ENCODE data around the gene NRXN3. TPM values are rescaled to one million over a fixed set of nuclear protein-coding genes. Genes with fewer than 3 reads are reported as not detected.

The NRXN3 gene
- total RNA-seq, 1 donor from 2014 or later: 35.6 TPM

DNA sequence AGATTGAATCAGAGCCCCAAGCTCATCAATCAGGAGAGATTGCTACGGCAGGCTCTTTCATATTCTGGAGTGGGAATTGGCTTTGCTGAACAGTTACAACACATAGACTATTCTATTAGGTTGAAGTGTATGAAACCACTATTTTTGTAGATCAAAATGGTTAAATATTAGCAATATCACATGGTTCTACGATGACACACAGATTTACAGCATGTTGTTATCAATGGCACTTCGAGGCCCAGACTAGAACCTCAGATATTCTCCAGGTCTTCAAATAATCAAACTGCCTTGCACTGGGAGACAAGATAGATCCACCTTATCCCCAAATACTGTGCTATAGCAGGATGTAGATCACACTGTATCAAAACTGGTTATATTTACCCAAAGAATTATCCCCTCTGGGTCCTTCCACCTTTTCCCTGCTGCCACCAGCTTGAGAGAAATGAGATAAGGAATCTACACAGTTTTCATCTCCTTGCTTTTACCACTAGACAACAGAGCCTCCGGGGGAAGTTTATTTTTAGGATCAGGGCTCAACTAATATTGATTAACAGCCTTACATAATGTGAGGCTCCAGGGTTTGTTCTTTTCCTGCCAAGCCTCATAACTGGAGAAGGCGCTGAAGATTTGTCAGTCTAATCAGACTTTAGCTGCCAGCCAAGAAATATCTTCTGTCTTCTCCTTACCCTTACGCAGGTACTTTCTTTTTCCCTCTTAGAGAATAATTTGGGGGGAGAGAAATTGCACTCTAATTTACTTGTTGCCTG lies 1534.1 kb downstream of the NRXN3 start:
- no peak for DNase-seq

GRCh38 chr14:79705126-79705894 lies 1535.1 kb downstream of the NRXN3 start:
- no peak for DNase-seq

DNA sequence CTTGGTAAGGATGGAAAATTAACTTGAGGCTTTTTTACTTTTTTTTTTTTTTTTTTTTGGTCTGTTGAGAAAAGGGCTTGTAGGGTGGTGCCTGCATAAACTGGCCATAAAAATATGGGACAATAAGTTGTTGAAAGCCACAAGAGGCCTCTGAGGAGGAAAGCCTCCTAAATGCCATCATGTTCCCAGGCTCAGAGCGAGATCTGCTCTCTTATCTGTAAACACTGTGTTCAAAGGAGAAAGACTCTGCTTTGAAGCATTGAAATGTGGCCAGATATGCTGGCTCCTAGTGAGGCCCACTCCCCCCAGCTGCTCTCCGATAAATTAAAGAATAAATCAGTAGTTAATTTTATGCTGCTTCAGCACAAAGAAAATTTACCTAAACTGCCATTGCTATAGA lies 1536.2 kb downstream of the NRXN3 start:
- no peak for DNase-seq

DNA sequence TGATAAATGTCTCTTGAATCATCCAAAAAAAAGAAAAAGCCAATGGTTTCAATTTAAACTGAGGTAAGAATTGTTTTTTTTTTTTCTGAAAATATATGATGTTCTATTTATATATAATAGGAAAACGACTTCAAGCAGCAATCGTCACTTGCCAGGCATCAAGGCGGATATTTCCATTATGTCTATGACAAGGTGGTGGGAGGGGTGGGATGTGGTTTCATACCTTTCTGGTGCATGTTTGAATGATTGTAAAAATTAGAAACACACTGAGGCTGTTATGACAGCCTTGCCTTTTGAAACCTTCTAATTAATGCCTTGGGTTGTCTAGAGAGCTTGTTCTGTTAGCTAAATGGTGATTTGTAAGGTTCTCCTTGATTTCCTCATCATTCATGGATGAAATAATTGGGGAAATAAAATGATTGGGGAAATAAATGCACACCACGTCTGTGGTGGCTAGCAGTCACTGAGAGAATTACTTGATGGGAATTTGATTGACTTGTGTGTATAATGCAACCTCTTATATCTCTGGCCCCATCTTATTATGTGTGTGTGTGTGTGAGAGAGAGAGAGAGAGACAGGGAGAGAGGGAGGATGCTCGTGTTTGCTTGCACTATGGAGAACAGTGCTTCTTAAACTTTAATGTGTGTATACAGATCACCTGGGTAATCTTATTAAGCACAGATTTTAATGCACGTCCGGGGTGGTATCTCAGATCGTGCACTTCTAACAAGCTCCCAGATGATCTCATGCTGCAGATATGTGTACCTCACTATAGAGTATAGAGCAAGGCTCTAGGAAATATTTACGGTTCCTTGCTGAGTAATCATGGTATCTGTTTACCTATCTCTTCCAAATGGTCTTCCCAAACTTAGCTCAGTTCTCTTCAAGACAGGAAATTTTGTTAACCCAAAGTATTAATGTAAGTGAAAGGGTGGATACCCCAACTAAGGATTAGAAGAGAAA lies 1538.5 kb downstream of the NRXN3 start:
- DNase-seq: no peak

DNA sequence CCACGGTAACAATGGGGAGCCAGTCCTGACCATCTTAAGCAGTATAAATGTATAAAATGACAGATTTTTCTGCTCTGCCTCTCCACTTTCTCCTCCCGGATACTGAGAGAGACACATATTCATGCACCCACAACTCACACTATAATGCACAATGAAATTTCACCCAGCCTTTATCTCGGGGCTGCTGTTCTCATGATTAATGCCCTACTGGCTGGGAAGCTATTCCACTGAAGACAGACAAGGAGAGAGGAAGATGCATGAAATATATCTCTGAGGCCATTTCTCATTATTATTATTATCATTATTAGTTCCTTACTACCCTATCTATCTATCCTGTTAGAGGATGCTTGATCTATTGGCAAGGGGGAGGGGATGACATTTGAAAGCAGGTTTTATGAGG lies 1539.4 kb downstream of the NRXN3 start:
- DNase-seq: no peak

DNA sequence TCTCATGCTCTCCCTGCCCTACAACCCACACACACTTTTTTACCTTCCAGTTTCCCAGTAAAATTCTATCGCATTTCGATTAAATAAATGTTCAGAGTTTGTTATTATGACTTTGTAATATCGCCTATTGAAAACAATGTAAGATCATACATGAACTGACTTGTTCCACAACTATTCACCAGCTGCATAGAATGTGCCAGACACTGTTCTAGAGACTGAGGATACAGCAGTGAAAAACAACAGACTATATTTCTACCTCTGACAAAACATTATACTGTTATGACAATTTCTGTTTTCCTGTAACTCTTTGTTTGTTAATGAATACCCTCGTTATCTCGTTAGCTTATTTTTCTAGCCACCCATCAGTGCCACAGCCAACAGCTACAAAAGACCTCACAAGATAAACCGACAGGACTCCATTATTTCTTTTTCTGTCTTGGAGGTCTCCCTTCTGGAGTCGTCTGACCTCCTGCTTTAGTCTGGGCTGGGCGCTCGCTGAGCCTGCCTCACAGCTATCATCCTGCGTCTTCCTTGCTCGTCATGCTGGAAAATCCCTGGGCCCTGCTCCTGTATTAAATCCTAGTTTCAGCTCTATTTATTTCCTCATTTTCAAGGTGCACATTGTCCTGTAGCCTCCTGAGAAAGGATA lies 1542.3 kb downstream of the NRXN3 start:
- DNase-seq: no peak

GRCh38 chr14:79721399-79722084 lies 1551.4 kb downstream of the NRXN3 start:
- DNase-seq: no peak

- DNase-seq: no peak
Measured at GRCh38 chr14:79724934-79725717, 1555.0 kb downstream of the NRXN3 start.

DNA sequence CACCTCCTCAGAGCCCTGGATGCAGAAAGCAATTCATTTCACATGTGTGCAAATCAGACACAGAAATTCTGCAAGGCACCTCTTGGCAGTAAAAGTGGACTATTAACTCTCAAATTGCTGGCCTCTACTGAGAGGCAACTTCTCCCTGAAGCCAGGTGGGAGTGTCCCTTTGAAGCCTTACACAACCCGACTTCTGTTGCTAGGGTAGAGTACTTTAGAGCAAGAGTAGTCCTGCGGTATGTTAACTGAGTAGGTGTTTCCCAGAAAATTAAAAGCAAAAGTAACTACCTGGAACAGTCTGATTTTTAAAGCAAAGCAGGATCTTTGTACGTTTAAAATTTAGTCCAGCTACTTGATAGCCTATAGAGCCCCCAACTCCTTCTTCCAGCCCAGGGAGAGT lies 1557.7 kb downstream of the NRXN3 start:
- DNase-seq: no peak

- no peak for DNase-seq
Measured at GRCh38 chr14:79728331-79728730, 1558.2 kb downstream of the NRXN3 start.

- no peak for DNase-seq
Measured at GRCh38 chr14:79729731-79730130, 1559.6 kb downstream of the NRXN3 start.

GRCh38 chr14:79730196-79730595 lies 1560.0 kb downstream of the NRXN3 start:
- DNase-seq: no peak

DNA sequence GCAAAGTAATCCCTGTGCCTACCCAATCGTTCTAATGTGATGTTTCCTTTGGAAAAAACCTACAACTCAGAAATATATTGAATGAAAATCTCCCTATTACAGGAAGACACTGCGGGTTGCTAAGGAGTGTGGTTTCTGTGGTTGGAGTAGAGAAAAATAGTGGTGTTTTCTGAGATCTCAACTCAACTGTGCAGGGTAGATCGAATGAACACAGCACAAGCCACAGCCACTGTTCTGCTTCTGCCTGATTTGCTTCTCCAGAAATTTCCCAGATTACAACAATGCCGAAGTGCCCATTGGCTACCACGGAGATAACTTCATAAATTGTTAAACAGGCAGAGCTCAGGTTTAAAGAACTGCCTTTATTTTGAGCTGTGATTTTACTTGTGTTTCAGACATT lies 1560.8 kb downstream of the NRXN3 start:
- DNase-seq: no peak

DNA sequence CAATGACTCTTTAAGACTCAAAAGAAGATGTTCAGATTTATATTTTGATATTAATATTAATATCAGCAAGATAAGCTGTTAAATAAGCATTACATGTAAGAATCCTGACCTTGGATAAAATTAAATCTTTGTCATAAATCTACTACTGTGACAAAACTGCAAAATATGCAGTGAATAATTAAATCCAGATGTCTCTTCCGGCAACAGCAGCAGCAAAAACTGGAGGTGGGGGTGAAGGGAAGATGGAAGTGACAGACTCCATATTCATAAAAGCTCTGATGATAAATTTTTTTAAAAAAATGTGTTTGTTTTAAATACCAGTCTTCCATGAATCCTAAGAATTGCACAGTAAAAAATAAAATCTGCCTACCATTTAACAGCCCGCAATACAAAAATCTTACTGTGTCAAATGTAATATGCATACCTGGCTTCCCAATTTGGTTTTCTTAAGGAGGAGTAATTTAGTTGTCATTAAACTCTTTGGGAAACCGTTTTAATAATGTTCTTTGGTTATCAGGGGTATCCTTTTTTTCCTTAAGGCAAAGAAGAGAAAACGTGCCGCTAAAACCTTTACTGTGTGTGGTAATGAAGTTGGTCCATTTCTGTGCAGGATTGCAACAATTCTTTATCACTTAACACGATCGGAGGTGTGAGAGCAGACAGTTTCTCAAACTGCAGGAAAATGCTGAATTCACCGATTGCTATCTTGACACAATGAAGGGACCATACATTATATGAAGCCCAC lies 1562.9 kb downstream of the NRXN3 start:
- DNase-seq: no peak

DNA sequence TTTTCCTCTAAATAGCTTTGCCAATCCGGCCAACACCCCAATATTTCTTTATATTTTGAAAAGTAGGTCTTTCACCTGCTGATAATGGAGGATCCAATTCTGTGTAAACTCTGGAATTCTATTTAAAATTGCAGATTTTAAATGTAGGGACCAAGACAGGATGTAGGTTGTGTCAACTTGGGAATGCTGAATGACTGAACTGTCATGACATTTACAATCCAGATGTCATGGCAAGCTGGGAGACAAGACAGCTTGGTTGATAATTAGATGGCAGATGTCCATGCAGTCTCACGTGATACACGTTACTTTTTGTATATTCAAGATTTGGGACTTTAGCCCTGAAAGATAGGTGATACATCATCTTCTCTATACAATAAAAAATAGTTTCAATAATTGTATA lies 1564.0 kb downstream of the NRXN3 start:
- no peak for DNase-seq

GRCh38 chr14:79734656-79735055 lies 1564.5 kb downstream of the NRXN3 start:
- no peak for DNase-seq

- no peak for DNase-seq
Measured at GRCh38 chr14:79735121-79735520, 1564.9 kb downstream of the NRXN3 start.

GRCh38 chr14:79740066-79740601 lies 1570.0 kb downstream of the NRXN3 start:
- DNase-seq: no peak

DNA sequence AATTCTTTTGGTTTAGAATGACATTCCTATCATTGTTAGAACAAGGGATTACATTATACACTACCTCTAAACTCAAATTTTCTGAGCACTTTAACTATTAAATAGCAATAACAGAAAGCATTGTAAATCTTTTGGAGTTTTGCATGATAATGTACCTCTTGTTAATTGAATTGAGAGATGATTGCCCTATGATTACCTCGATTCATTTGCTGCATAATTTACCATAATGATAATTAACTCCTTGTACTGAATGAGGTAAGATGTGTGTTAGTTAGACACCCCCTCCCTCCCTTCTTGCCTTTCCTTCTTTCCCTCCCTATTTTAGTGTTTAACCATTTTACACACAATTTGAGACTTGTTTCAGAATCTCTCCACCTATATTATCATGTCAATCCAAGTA lies 1572.0 kb downstream of the NRXN3 start:
- DNase-seq: no peak

DNA sequence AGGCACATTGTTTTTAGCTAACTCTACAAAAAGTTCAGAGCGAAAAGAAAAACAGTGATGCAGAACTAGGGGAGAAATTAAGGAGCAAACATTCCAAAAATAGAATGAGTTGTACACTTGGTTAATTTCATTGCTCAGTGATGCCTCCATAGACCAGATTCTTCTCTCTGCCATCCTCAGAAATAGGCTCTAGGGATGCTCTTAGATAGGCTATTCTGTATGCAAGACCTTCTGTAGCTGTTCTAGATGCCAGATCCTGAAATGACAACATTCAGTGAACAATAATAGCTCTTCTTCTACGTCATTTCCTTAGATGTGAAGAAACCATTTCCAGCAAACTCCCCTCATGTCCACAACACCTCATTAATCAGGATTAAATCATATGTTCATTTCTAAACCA lies 1574.9 kb downstream of the NRXN3 start:
- DNase-seq: no peak
